Caco-2 (cell line): ENCODE measurements around the gene LY86. TPM values are rescaled to one million over a fixed set of nuclear protein-coding genes. Genes with fewer than 3 reads are reported as not detected.

Experiments used
- BruUV-seq: library from RNA; stranded (reverse); fragments of 400-500 nt; replicated peaks from 2 replicates; lab custom pipeline; 2021; lab: Mats Ljungman, UMichigan
- CTCF ChIA-PET: fragments of 300-600 bp; sonication (Branson Sonifier 250); formaldehyde crosslinking; loops from one replicate; lab custom pipeline; 2022; ENCODE audit warnings: antibody characterized with exemption; lab: Charles Lee
- POLR2A ChIA-PET: fragments of 300-600 bp; sonication (Branson Sonifier 250); formaldehyde crosslinking; loops from one replicate; lab custom pipeline; 2022; ENCODE audit warnings: antibody characterized with exemption; lab: Charles Lee
- DNase-seq, 2 experiments: peaks; one replicate each; pipeline versions ENCODE4 v3.0.0 to v3.0.0-alpha.2; 2020 to 2022
- H3K27me3 ChIP-seq: replicated peaks from 2 replicates; pipeline ENCODE4 v1.6.0; 2011; ENCODE audit warnings: low read length; ENCODE audit not compliant: control insufficient read depth, insufficient read depth
- H3K36me3 ChIP-seq: 2 replicates; pipeline ENCODE4 v1.5.1; 2011; ENCODE audit warnings: low read length; ENCODE audit not compliant: control insufficient read depth, insufficient read depth
- H3K4me1 ChIP-seq: fragments of 250-450 bp; sonication (Bioruptor Pico); 2 replicates; pipeline ENCODE4 v1.5.1; 2020; ENCODE audit warnings: mild to moderate bottlenecking
- H3K4me3 ChIP-seq: 2 replicates; pipeline ENCODE4 v1.5.1; 2011; ENCODE audit warnings: low read depth, mild to moderate bottlenecking, control low read depth, low read length
- H3K9me3 ChIP-seq: fragments of 250-450 bp; sonication (Bioruptor Pico); 2 replicates; pipeline ENCODE4 v1.5.1; 2020; ENCODE audit warnings: mild to moderate bottlenecking, moderate library complexity
- H3K27ac Mint-ChIP-seq: one replicate; pipeline ENCODE4 v1.8.0; 2022; ENCODE audit warnings: mixed read lengths; ENCODE audit not compliant: unreplicated experiment
- H3K27me3 Mint-ChIP-seq: one replicate; pipeline ENCODE4 v1.8.0; 2022; ENCODE audit warnings: mixed read lengths; ENCODE audit not compliant: insufficient read depth, unreplicated experiment
- H3K36me3 Mint-ChIP-seq: one replicate; pipeline ENCODE4 v1.8.0; 2022; ENCODE audit warnings: mild to moderate bottlenecking, mixed read lengths; ENCODE audit not compliant: insufficient read depth, unreplicated experiment
- H3K4me1 Mint-ChIP-seq: one replicate; pipeline ENCODE4 v1.8.0; 2022; ENCODE audit warnings: low read depth, mixed read lengths; ENCODE audit not compliant: unreplicated experiment
- H3K4me3 Mint-ChIP-seq: one replicate; pipeline ENCODE4 v1.8.0; 2022; ENCODE audit warnings: mild to moderate bottlenecking, moderate library complexity, mixed read lengths; ENCODE audit not compliant: unreplicated experiment
- H3K9me3 Mint-ChIP-seq: one replicate; pipeline ENCODE4 v1.8.0; 2022; ENCODE audit warnings: mixed read lengths; ENCODE audit not compliant: unreplicated experiment
- CTCF ChIP-seq, 2 experiments: fragments of 200-600 bp in 1 of 2; IDR thresholded peaks; 1 replicate in 1 of 2; 2 replicates in 1 of 2; pipeline versions ENCODE4 v1.5.1 to v1.8.0; 2011 to 2022; ENCODE audit warnings: antibody characterized with exemption in 1 of 2, control low read depth in 1 of 2, inconsistent platforms in 1 of 2, low read depth in 1 of 2, low read length in 1 of 2, mild to moderate bottlenecking in 1 of 2, moderate library complexity in 1 of 2; ENCODE audit not compliant: insufficient read depth in 1 of 2, severe bottlenecking in 1 of 2, unreplicated experiment in 1 of 2
- intact Hi-C: fragments of 100-400 bp; cut with micrococcal nuclease; formaldehyde crosslinking; loops from one replicate; pipeline ENCODE4 v1.10.0; 2022; ENCODE audit not compliant: unreplicated experiment
- total RNA-seq: library from RNA; stranded (reverse); gene quantifications from 2 replicates; pipeline ENCODE4 v1.2.3, GENCODE V29; 2022

The LY86 gene
- total RNA-seq, 1 experiment from 2014 or later = not detected

GRCh38 chr6:6657820-6658217, 69.3 kb downstream of the LY86 start:
- no peaks in the 10 kb centered on the region for H3K36me3 ChIP-seq

GRCh38 chr6:6659600-6660327, 71.2 kb downstream of the LY86 start:
- no TSS peak for BruUV-seq
- H3K27ac Mint-ChIP-seq = no peak overlapping the region
- H3K4me3 Mint-ChIP-seq = no peak overlapping the region
- intact Hi-C loops = no loop called here
- no peak for DNase-seq
- TF ChIP-seq CTCF (IDR thresholded peaks at IDR 0.05; ENCODE audit: insufficient read depth in 1 of 2, low read depth in 1 of 2, low read length in 1 of 2, severe bottlenecking in 1 of 2, unreplicated experiment in 1 of 2) = no peak
- no peaks in the 10 kb centered on the region for H3K27me3 Mint-ChIP-seq
- peaks cover 8% of the 10 kb centered on the region; the same call in 1 of the 2 replicates for H3K4me1 ChIP-seq
- no peaks in the 10 kb centered on the region for H3K36me3 ChIP-seq
- peaks cover 9% of the 10 kb centered on the region for H3K4me1 Mint-ChIP-seq
- no peaks in the 10 kb centered on the region for H3K27me3 ChIP-seq
- CTCF ChIA-PET = interaction anchor here (0.5 kb wide), 1 partner anchor 735 kb away, joined by 3 read pairs; no protein-coding TSS in a partner anchor
- no peaks in the 10 kb centered on the region for H3K9me3 ChIP-seq
- no peaks in the 10 kb centered on the region for H3K9me3 Mint-ChIP-seq
- H3K36me3 Mint-ChIP-seq = no peaks in the 10 kb centered on the region
- POLR2A ChIA-PET = no interaction called here
- H3K4me3 ChIP-seq = no peak overlapping the region

More at GRCh38 chr6:6657820-6658217, 69.3 kb downstream of the LY86 start:
- no peak overlapping the region for H3K4me3 ChIP-seq
- Mint-ChIP-seq H3K4me3 (no peak overlapping the region), H3K27me3 (no peaks in the 10 kb centered on the region), H3K36me3 (no peaks in the 10 kb centered on the region), H3K27ac (no peak overlapping the region), H3K9me3 (no peaks in the 10 kb centered on the region), H3K4me1 (no peaks in the 10 kb centered on the region)
- H3K4me1 ChIP-seq = no peaks in the 10 kb centered on the region
- ChIA-PET POLR2A (no interaction called here), CTCF (no interaction called here)
- TF ChIP-seq CTCF (IDR thresholded peaks at IDR 0.05; ENCODE audit: insufficient read depth in 1 of 2, low read depth in 1 of 2, low read length in 1 of 2, severe bottlenecking in 1 of 2, unreplicated experiment in 1 of 2) = no peak
- intact Hi-C loops = no loop called here
- no peaks in the 10 kb centered on the region for H3K27me3 ChIP-seq
- no peaks in the 10 kb centered on the region for H3K9me3 ChIP-seq
- BruUV-seq = no TSS peak
- DNase-seq = no peak

GRCh38 chr6:6660339-6661045, 72.0 kb downstream of the LY86 start:
- Mint-ChIP-seq H3K4me3 (no peak overlapping the region), H3K27me3 (no peaks in the 10 kb centered on the region), H3K9me3 (no peaks in the 10 kb centered on the region), H3K4me1 (peaks cover 9% of the 10 kb centered on the region), H3K36me3 (no peaks in the 10 kb centered on the region), H3K27ac (no peak overlapping the region)
- Histone ChIP-seq H3K4me3 (no peak overlapping the region), H3K4me1 (peaks cover 8% of the 10 kb centered on the region; the same call in 1 of the 2 replicates), H3K36me3 (no peaks in the 10 kb centered on the region), H3K9me3 (no peaks in the 10 kb centered on the region), H3K27me3 (no peaks in the 10 kb centered on the region)
- no peak for TF ChIP-seq CTCF (IDR thresholded peaks at IDR 0.05; ENCODE audit: insufficient read depth in 1 of 2, low read depth in 1 of 2, low read length in 1 of 2, severe bottlenecking in 1 of 2, unreplicated experiment in 1 of 2)
- intact Hi-C loops = no loop called here
- BruUV-seq = no TSS peak
- ChIA-PET POLR2A (no interaction called here), CTCF (interaction anchor here (0.5 kb wide), 1 partner anchor 735 kb away, joined by 3 read pairs; no protein-coding TSS in a partner anchor)
- DNase-seq = no peak
